H1 (cell line): ENCODE results near the gene BRCC3. TPM values are rescaled to one million over a fixed set of nuclear protein-coding genes. Genes with fewer than 3 reads are reported as not detected.

Experiments
- CTCF ChIA-PET: fragments of 300-600 bp; sonication (Branson Sonifier 250); formaldehyde crosslinking; loops from one replicate; lab custom pipeline; 2021; ENCODE audit not compliant: partially characterized antibody; lab: Charles Lee
- POLR2A ChIA-PET: fragments of 300-600 bp; sonication (Branson Sonifier 250); formaldehyde crosslinking; loops from one replicate; lab custom pipeline; 2021; ENCODE audit warnings: inconsistent platforms; ENCODE audit not compliant: partially characterized antibody; lab: Charles Lee
- DNase-seq, 2 experiments: peaks; one replicate each; pipeline versions ENCODE4 v3.0.0 to v3.0.0-alpha.2; 2010 to 2022; ENCODE audit warnings: low spot score in 2 of 2, low read depth in 1 of 2, mixed read lengths in 1 of 2
- FAIRE-seq: peaks from 2 replicates; lab custom pipeline; 2011; peaks lifted over from hg19 to GRCh38; lab: Jason Lieb, UNC
- H2AFZ ChIP-seq: 2 replicates; pipeline ENCODE4 v1.8.1; 2012; ENCODE audit warnings: low read length, inconsistent platforms
- H2AK5ac ChIP-seq: 2 replicates; pipeline ENCODE4 v1.6.1; 2013; ENCODE audit warnings: low read depth, low read length
- H2BK120ac ChIP-seq: replicated peaks from 2 replicates; pipeline ENCODE3; 2013; ENCODE audit warnings: low read depth, low read length, inconsistent platforms
- H2BK12ac ChIP-seq: 2 replicates; pipeline ENCODE4 v1.6.1; 2013; ENCODE audit warnings: low read depth, low read length
- H2BK15ac ChIP-seq: 2 replicates; pipeline ENCODE4 v1.6.1; 2013; ENCODE audit warnings: low read length
- H2BK20ac ChIP-seq: 2 replicates; pipeline ENCODE4 v1.6.1; 2013; ENCODE audit warnings: low read length
- H2BK5ac ChIP-seq: 2 replicates; pipeline ENCODE4 v1.6.1; 2013; ENCODE audit warnings: low read depth, low read length
- H3K14ac ChIP-seq: 2 replicates; pipeline ENCODE4 v1.6.1; 2013; ENCODE audit warnings: inconsistent platforms; ENCODE audit not compliant: insufficient read length
- H3K18ac ChIP-seq: 2 replicates; pipeline ENCODE4 v1.6.1; 2013; ENCODE audit warnings: low read length; ENCODE audit errors: extremely low read depth
- H3K23ac ChIP-seq: 2 replicates; pipeline ENCODE4 v1.6.1; 2013; ENCODE audit warnings: inconsistent platforms; ENCODE audit not compliant: insufficient read length
- H3K23me2 ChIP-seq: 2 replicates; pipeline ENCODE4 v1.6.1; 2013; ENCODE audit warnings: low read depth, low read length
- H3K27ac ChIP-seq: 2 replicates; pipeline ENCODE4 v1.6.1; 2011; ENCODE audit warnings: low read depth, low read length, inconsistent platforms
- H3K27me3 ChIP-seq, 4 experiments: replicated peaks in 1 of 4; 1 replicate in 1 of 4; 2 replicates in 3 of 4; pipeline versions ENCODE4 v1.6.1 to v1.8.1; 2011 to 2013; ENCODE audit warnings: low read length in 3 of 4, mild to moderate bottlenecking in 3 of 4, inconsistent platforms in 2 of 4, mixed read lengths in 2 of 4, moderate library complexity in 1 of 4; ENCODE audit not compliant: control insufficient read depth in 3 of 4, insufficient read depth in 3 of 4; ENCODE audit errors: extremely low read depth in 1 of 4
- H3K36me3 ChIP-seq, 4 experiments: 2 replicates each; pipeline versions ENCODE4 v1.6.1 to v1.8.1; 2011 to 2013; ENCODE audit warnings: mild to moderate bottlenecking in 4 of 4, low read length in 3 of 4, moderate library complexity in 2 of 4, control low read depth in 1 of 4, inconsistent platforms in 1 of 4; ENCODE audit not compliant: insufficient read depth in 4 of 4, control insufficient read depth in 2 of 4
- H3K4ac ChIP-seq: replicated peaks from 2 replicates; pipeline ENCODE3; 2013; ENCODE audit warnings: low read length, low read depth, mixed read lengths, inconsistent platforms; ENCODE audit not compliant: insufficient read length
- H3K4me1 ChIP-seq, 4 experiments: replicated peaks in 1 of 4; 1 replicate in 1 of 4; 2 replicates in 3 of 4; pipeline versions ENCODE4 v1.6.1 to v1.8.1; 2011 to 2013; ENCODE audit warnings: low read length in 3 of 4, inconsistent platforms in 2 of 4, mixed read lengths in 1 of 4; ENCODE audit not compliant: insufficient read depth in 4 of 4, control insufficient read depth in 3 of 4
- H3K4me2 ChIP-seq, 2 experiments: 2 replicates each; pipeline versions ENCODE4 v1.6.1 to v1.8.1; 2011 to 2013; ENCODE audit warnings: low read depth in 2 of 2, low read length in 2 of 2, control low read depth in 1 of 2, inconsistent platforms in 1 of 2, mild to moderate bottlenecking in 1 of 2; ENCODE audit not compliant: insufficient read depth in 1 of 2
- H3K4me3 ChIP-seq, 4 experiments: fragments of 200-600, 300-600 bp in 1 of 4; sonication (generic), shearing (Covaris generic), sonication (Bioruptor Twin) in 1 of 4; 2 replicates each; pipeline versions ENCODE4 v1.5.1 to v1.8.1; 2011 to 2016; ENCODE audit warnings: low read length in 4 of 4, low read depth in 3 of 4, control low read depth in 2 of 4, inconsistent platforms in 2 of 4, mild to moderate bottlenecking in 2 of 4, mixed read lengths in 1 of 4, moderate library complexity in 1 of 4; ENCODE audit not compliant: insufficient read depth in 2 of 4; ENCODE audit errors: extremely low read depth in 1 of 4
- H3K56ac ChIP-seq: replicated peaks from 2 replicates; pipeline ENCODE3; 2013; ENCODE audit warnings: low read depth, mild to moderate bottlenecking, mixed read lengths, low read length, inconsistent platforms; ENCODE audit not compliant: insufficient read length
- H3K79me1 ChIP-seq: 2 replicates; pipeline ENCODE4 v1.6.1; 2013; ENCODE audit warnings: low read depth, low read length, control low read depth
- H3K79me2 ChIP-seq, 2 experiments: 2 replicates each; pipeline versions ENCODE4 v1.6.1 to v1.8.1; 2012 to 2013; ENCODE audit warnings: low read length in 2 of 2, mild to moderate bottlenecking in 2 of 2, inconsistent platforms in 1 of 2; ENCODE audit not compliant: insufficient read depth in 2 of 2, control insufficient read depth in 1 of 2
- H3K9ac ChIP-seq, 4 experiments: replicated peaks in 1 of 4; 1 replicate in 1 of 4; 2 replicates in 3 of 4; pipeline versions ENCODE4 v1.6.1 to v1.8.1; 2011 to 2013; ENCODE audit warnings: low read depth in 3 of 4, low read length in 3 of 4, control low read depth in 2 of 4, mild to moderate bottlenecking in 2 of 4, moderate library complexity in 2 of 4, inconsistent platforms in 1 of 4; ENCODE audit errors: extremely low read depth in 1 of 4
- H3K9me3 ChIP-seq, 2 experiments: 2 replicates each; pipeline versions ENCODE4 v1.6.1 to v1.8.1; 2012 to 2013; ENCODE audit warnings: mild to moderate bottlenecking in 2 of 2, moderate library complexity in 2 of 2, control low read depth in 1 of 2, inconsistent platforms in 1 of 2, low read depth in 1 of 2, low read length in 1 of 2, mixed read lengths in 1 of 2; ENCODE audit not compliant: insufficient read depth in 2 of 2
- H4K20me1 ChIP-seq, 2 experiments: replicated peaks in 1 of 2; 2 replicates each; pipeline versions ENCODE3 to v1.8.1; 2011 to 2013; ENCODE audit warnings: inconsistent platforms in 2 of 2, low read length in 2 of 2, mild to moderate bottlenecking in 1 of 2; ENCODE audit not compliant: insufficient read depth in 2 of 2, control insufficient read depth in 1 of 2
- H4K5ac ChIP-seq: 2 replicates; pipeline ENCODE4 v1.6.1; 2013; ENCODE audit warnings: low read length, low read depth, mixed read lengths, inconsistent platforms; ENCODE audit not compliant: insufficient read length
- H4K8ac ChIP-seq: 2 replicates; pipeline ENCODE4 v1.8.0; 2013; ENCODE audit warnings: mild to moderate bottlenecking, moderate library complexity, low read length, inconsistent platforms; ENCODE audit not compliant: insufficient read depth; ENCODE audit errors: extremely low read depth
- H4K91ac ChIP-seq: replicated peaks from 2 replicates; pipeline ENCODE3; 2013; ENCODE audit warnings: low read length, mixed read lengths, inconsistent platforms; ENCODE audit not compliant: insufficient read length
- BRCA1 ChIP-seq: IDR thresholded peaks from 2 replicates; pipeline ENCODE4 v1.6.1; 2012; ENCODE audit warnings: low read depth, low read length, improper control_type of control experiment
- CBX5 ChIP-seq: fragments of 300-800, 300-1000 bp; sonication (generic); IDR thresholded peaks from 2 replicates; pipeline ENCODE4 v1.7.1; 2016; ENCODE audit warnings: antibody characterized with exemption, low read length, low read depth
- FOSL1 ChIP-seq: IDR thresholded peaks from 2 replicates; pipeline ENCODE4 v1.6.1; 2011; ENCODE audit warnings: mild to moderate bottlenecking, low read depth, low read length, moderate library complexity; ENCODE audit not compliant: insufficient read depth
- HDAC2 ChIP-seq, 2 experiments: fragments of 300-600 bp in 1 of 2; sonication (generic) in 1 of 2; IDR thresholded peaks; 2 replicates each; pipeline ENCODE4 v1.6.1; 2011 to 2012; ENCODE audit warnings: low read depth in 2 of 2, low read length in 2 of 2, mild to moderate bottlenecking in 2 of 2, moderate library complexity in 2 of 2, borderline replicate concordance in 1 of 2, inconsistent platforms in 1 of 2
- MAFK ChIP-seq: IDR thresholded peaks from 2 replicates; pipeline ENCODE4 v1.6.1; 2012; ENCODE audit warnings: low read depth, mild to moderate bottlenecking, improper control_type of control experiment, low read length
- MAX ChIP-seq: IDR thresholded peaks from 2 replicates; pipeline ENCODE4 v1.6.1; 2012; ENCODE audit warnings: inconsistent platforms
- RBBP5 ChIP-seq: IDR thresholded peaks from 2 replicates; pipeline ENCODE4 v1.7.1; 2012; ENCODE audit warnings: low read depth, mild to moderate bottlenecking, inconsistent platforms, low read length, moderate library complexity, borderline replicate concordance
- RFX5 ChIP-seq: IDR thresholded peaks from 2 replicates; pipeline ENCODE4 v1.6.1; 2011; ENCODE audit warnings: low read depth, low read length, improper control_type of control experiment, borderline replicate concordance
- RXRA ChIP-seq: IDR thresholded peaks from 2 replicates; pipeline ENCODE4 v1.6.1; 2011; ENCODE audit warnings: low read depth, mild to moderate bottlenecking, low read length, moderate library complexity; ENCODE audit not compliant: insufficient read depth
- SP2 ChIP-seq: IDR thresholded peaks from 2 replicates; pipeline ENCODE4 v1.6.1; 2012; ENCODE audit warnings: mild to moderate bottlenecking, low read length, inconsistent platforms
- TCF12 ChIP-seq: IDR thresholded peaks from 2 replicates; pipeline ENCODE4 v1.6.1; 2011; ENCODE audit warnings: low read depth, mild to moderate bottlenecking, low read length
- ZNF274 ChIP-seq: IDR thresholded peaks from 2 replicates; pipeline ENCODE4 v1.7.0; 2012; ENCODE audit warnings: low read length, borderline replicate concordance; ENCODE audit errors: extremely low read depth
- WGBS, 2 experiments: shearing (Covaris generic) in 1 of 2; methylation state at CpG; one replicate each; pipeline versions ENCODE4 v1.1.6 to v1.1.7; 2013 to 2015; ENCODE audit warnings: low lambda C conversion rate in 2 of 2, mixed read lengths in 2 of 2, inconsistent platforms in 1 of 2, low coverage in 1 of 2, missing lambda C conversion rate in 1 of 2; ENCODE audit not compliant: insufficient replicate concordance in 2 of 2, insufficient coverage in 1 of 2, insufficient read length in 1 of 2; ENCODE audit errors: extremely low coverage in 1 of 2, missing lambda C conversion rate in 1 of 2; 5-methylcytosine and 5-hydroxymethylcytosine counted together
- polyA plus RNA-seq, 7 experiments: library from polyadenylated mRNA; depleted of rRNA in 3 of 7; stranded (reverse) in 5 of 7; unstranded in 2 of 7; fragments of >200 nt in 5 of 7; fragments of 200-250 nt in 2 of 7; gene quantifications; 1 replicate in 5 of 7; 2 replicates in 1 of 7; 4 replicates in 1 of 7; pipeline versions ENCODE4 v1.2.1 to v1.2.3, GENCODE V29; 2011 to 2013; ENCODE audit warnings: missing spikeins in 2 of 7, mixed read lengths in 2 of 7
- total RNA-seq: library from RNA; stranded (reverse); fragmentation: NEBNext Ultra II Directional; extraction: Animal tissue kit (Norgen Biotek cat#: 25700); gene quantifications from 2 replicates; pipeline ENCODE4 v1.2.1, GENCODE V29; 2021

BRCC3 gene
- total and polyA plus RNA-seq, 2 of the 8 experiments (the other 6 are each of a cell fraction or from before 2014, with no cell fraction given) = 13.1 to 23.2 TPM

DNA sequence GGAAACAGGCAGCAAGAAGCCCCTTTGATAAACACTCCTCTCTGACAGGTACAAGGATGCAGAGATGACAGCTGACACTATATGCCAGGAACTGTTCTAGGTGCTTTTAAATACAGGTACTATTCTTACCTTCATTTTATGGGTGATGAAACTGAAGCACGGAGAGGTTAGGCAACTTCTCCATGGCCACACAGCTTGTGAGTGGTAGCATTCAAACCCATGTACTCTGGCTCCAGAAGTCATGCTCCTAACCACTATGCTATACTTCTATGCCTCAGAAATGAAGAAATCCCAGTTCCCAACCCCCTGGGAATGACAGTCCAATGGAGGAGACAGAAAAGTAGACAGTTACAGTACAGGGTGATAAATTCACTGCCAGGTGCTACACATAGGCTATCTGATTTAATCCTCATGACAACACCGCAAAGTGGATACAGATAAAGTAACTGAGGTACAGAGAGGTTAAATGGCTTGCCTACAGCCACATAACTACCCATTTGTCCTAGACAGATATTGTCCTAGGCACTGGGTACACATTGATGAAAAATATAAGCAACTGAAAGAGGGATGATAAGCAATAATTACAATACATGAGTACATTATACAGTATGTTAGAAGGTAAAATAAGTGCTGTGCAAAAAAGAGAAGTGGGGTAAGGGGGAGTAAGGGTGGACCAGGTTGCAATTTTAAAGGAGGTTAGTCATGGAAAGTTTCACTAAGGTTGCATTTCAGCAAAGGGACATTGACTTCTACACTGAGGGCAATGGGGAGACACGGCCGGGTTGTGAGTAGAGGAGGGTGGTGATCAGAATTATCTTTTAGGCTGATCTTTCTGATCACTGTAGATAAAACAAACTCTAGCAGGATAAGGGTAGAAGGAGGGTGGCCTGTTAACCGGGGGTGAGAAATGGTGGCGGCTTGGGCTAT, 47.1 kb upstream of the BRCC3 start:
- H3K79me2 ChIP-seq = peaks cover 0 to 20% of the 10 kb centered on the region in 2 experiments; a peak in 2 of 4 replicates
- no peak overlapping the region for H4K91ac ChIP-seq
- H3K4me3 ChIP-seq = no peak overlapping the region
- no peak overlapping the region for H3K18ac ChIP-seq
- H3K36me3 ChIP-seq = no peaks in the 10 kb centered on the region
- FAIRE-seq = no peak
- H2BK20ac ChIP-seq = no peak overlapping the region
- no peak overlapping the region for H3K27ac ChIP-seq
- 86% methylated on average over 6 of the region's 6 CpGs; no CpG with 5 or more reads in 1 of the 2 experiments for WGBS, 2 experiments
- no peak overlapping the region for H3K14ac ChIP-seq
- H3K4me2 ChIP-seq = no peak overlapping the region
- no peak overlapping the region for H2BK15ac ChIP-seq
- H4K8ac ChIP-seq = no peak overlapping the region
- DNase-seq = no peak
- peaks cover 0 to 3% (median under 1%) of the 10 kb centered on the region in 4 experiments; a peak in 2 of 7 replicates for H3K4me1 ChIP-seq
- H3K79me1 ChIP-seq = no peaks in the 10 kb centered on the region
- POLR2A ChIA-PET = no interaction called here
- no peak overlapping the region for H2BK12ac ChIP-seq
- no peak overlapping the region for H2BK5ac ChIP-seq
- no peak overlapping the region for H2BK120ac ChIP-seq
- H3K56ac ChIP-seq = no peak overlapping the region
- no peak overlapping the region for H2AFZ ChIP-seq
- no peak overlapping the region for H3K23ac ChIP-seq
- peaks cover 3% of the 10 kb centered on the region; the same call in 1 of the 2 replicates for H3K23me2 ChIP-seq
- no peaks in the 10 kb centered on the region for H4K20me1 ChIP-seq
- H3K9me3 ChIP-seq = no peaks in the 10 kb centered on the region
- no peak overlapping the region for H3K4ac ChIP-seq
- CTCF ChIA-PET = no interaction called here
- no peak overlapping the region for H3K9ac ChIP-seq
- no peaks in the 10 kb centered on the region for H3K27me3 ChIP-seq
- H2AK5ac ChIP-seq = no peak overlapping the region
- no peak overlapping the region for H4K5ac ChIP-seq
- TF ChIP-seq MAX (no peak), CBX5 (no peak), RBBP5 (no peak), RFX5 (no peak), MAFK (no peak), SP2 (no peak), TCF12 (no peak), RXRA (no peak), HDAC2 (IDR thresholded peaks at IDR 0.05; ENCODE audit: borderline replicate concordance in 1 of 2, low read depth in 2 of 2, low read length in 2 of 2) (no peak), ZNF274 (no peak), BRCA1 (no peak), FOSL1 (no peak)
